Vagina (tissue), 2 donors: Measurements from ENCODE around the gene ST6GALNAC3.

Experiments
- CTCF ChIP-seq, 3 experiments: fragments of 450-650 bp in 2 of 3; fragments of 200-600 bp in 1 of 3; sonication (generic) in 1 of 3; IDR thresholded peaks; one replicate each; pipeline ENCODE4 v1.5.1; 2017 to 2019; ENCODE audit warnings: antibody characterized with exemption in 3 of 3, mild to moderate bottlenecking in 2 of 3, moderate library complexity in 2 of 3
- POLR2AphosphoS5 ChIP-seq, 2 donors: sonication (generic); formaldehyde crosslinking; IDR thresholded peaks; one replicate each; pipeline ENCODE4 v1.9.0; 2017; ENCODE audit warnings: antibody characterized with exemption in 2 of 2, mild to moderate bottlenecking in 2 of 2, low read depth in 1 of 2; ENCODE audit not compliant: insufficient read depth in 1 of 2

- TF ChIP-seq CTCF (IDR thresholded peaks at IDR 0.05) (no peak), POLR2AphosphoS5 (IDR thresholded peaks at IDR 0.05; ENCODE audit: insufficient read depth in 1 of 2, low read depth in 1 of 2) (no peak)
Observed at GRCh38 chr1:76164165-76164564, 89.6 kb downstream of the ST6GALNAC3 start.
